Measurements from ENCODE around the gene ATP10A. TPM values are rescaled to one million over a fixed set of nuclear protein-coding genes. Genes with fewer than 3 reads are reported as not detected.

ATP10A gene
- total and polyA plus RNA-seq, 2 of the 8 experiments (the other 6 are each of a cell fraction or from before 2014, with no cell fraction given), result 2.0 to 2.8 TPM

GRCh38 chr15:25766417-25766816 is 96.7 kb downstream of the ATP10A start (continued):
- TF ChIP-seq KDM4A (IDR thresholded peaks at IDR 0.05; ENCODE audit: low read depth, low read length, severe bottlenecking) (no peak), POLR2A (IDR thresholded peaks at IDR 0.05; ENCODE audit: control extremely low read depth in 1 of 2, low read depth in 2 of 2, low read length in 2 of 2) (no peak)

All from H1 (cell line).